ENCODE measurements around the gene PDE6G. TPM values are rescaled to one million over a fixed set of nuclear protein-coding genes. Genes with fewer than 3 reads are reported as not detected.

The PDE6G gene
- total RNA-seq, 4 donors from 2014 or later = 0.53 TPM; not detected in 3

GRCh38 chr17:81695801-81696200, 39.5 kb upstream of the PDE6G start:
- Histone ChIP-seq H3K4me3 (no peak overlapping the region), H3K27me3 (no peaks in the 10 kb centered on the region), H3K4me1 (peaks cover 6% of the 10 kb centered on the region), H3K27ac (no peak overlapping the region), H3K36me3 (peaks cover 96% of the 10 kb centered on the region), H3K9me3 (no peaks in the 10 kb centered on the region)
- no peak for DNase-seq (ENCODE audit: low spot score in 2 of 2)
- TF ChIP-seq POLR2AphosphoS5 (IDR thresholded peaks at IDR 0.05) (no peak), POLR2A (IDR thresholded peaks at IDR 0.05) (no peak), CTCF (IDR thresholded peaks at IDR 0.05) (no peak), EP300 (IDR thresholded peaks at IDR 0.05) (no peak)
- WGBS = 87% methylated on average over 22 of the region's 22 CpGs

- no peak for TF ChIP-seq EP300 (IDR thresholded peaks at IDR 0.05)
- TF ChIP-seq CTCF (IDR thresholded peaks at IDR 0.05) = no peak
- TF ChIP-seq POLR2A (IDR thresholded peaks at IDR 0.05) = no peak
- no peak for TF ChIP-seq POLR2AphosphoS5 (IDR thresholded peaks at IDR 0.05)
- Histone ChIP-seq H3K4me3 (no peak overlapping the region), H3K27me3 (no peaks in the 10 kb centered on the region), H3K27ac (no peak overlapping the region), H3K36me3 (peaks cover 96% of the 10 kb centered on the region), H3K4me1 (no peaks in the 10 kb centered on the region), H3K9me3 (no peaks in the 10 kb centered on the region)
- WGBS = 80% methylated on average over 2 of the region's 6 CpGs
- no peak for DNase-seq (ENCODE audit: low spot score in 2 of 2)
These were observed 38.9 kb upstream of the PDE6G start for GRCh38 chr17:81695211-81695610.

GRCh38 chr17:81694810-81695209, 38.5 kb upstream of the PDE6G start:
- 96% methylated on average over 14 of the region's 19 CpGs for WGBS
- no peak overlapping the region for H3K4me3 ChIP-seq
- no peak overlapping the region for H3K27ac ChIP-seq
- H3K36me3 ChIP-seq = peaks cover 98% of the 10 kb centered on the region
- H3K4me1 ChIP-seq = no peaks in the 10 kb centered on the region
- TF ChIP-seq CTCF (IDR thresholded peaks at IDR 0.05) (no peak), POLR2A (IDR thresholded peaks at IDR 0.05) (no peak), POLR2AphosphoS5 (IDR thresholded peaks at IDR 0.05) (no peak), EP300 (IDR thresholded peaks at IDR 0.05) (no peak)
- H3K9me3 ChIP-seq = no peaks in the 10 kb centered on the region
- H3K27me3 ChIP-seq = no peaks in the 10 kb centered on the region
- DNase-seq (ENCODE audit: low spot score in 2 of 2) = no peak

DNA sequence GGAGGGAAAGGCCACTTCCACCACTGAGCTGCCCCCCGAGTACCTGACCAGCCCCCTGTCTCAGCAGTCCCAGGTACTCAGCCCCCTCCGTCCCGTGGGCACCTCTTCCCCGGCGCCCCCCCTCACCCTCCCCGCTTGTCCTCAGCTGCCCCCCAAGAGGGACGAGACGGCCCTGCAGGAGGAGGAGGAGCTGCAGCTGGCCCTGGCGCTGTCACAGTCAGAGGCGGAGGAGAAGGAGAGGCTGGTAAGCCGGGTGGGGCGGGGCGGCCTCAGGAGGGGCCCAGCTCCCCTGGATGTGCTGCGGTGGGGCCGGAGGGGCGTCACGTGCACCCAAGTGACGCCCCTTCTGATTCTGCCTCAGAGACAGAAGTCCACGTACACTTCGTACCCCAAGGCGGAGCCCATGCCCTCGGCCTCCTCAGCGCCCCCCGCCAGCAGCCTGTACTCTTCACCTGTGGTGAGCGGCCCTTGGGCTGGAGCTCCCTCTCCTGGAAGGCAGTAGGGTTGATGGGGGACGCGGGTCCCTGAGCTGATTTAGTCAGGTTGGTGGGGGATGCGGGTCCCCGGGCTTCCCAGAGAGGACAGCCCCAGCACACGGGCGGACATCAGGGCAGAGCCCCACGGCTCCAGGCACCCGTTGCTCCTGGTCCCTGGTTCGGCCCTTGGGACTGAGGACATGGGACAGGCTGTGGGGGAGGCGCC, 37.3 kb upstream of the PDE6G start:
- Histone ChIP-seq H3K4me3 (no peak overlapping the region), H3K4me1 (peaks cover 2% of the 10 kb centered on the region), H3K9me3 (no peaks in the 10 kb centered on the region), H3K27me3 (no peaks in the 10 kb centered on the region), H3K27ac (no peak overlapping the region), H3K36me3 (peaks cover 100% of the 10 kb centered on the region)
- DNase-seq (ENCODE audit: low spot score in 2 of 2) = no peak
- TF ChIP-seq CTCF (IDR thresholded peaks at IDR 0.05) (no peak), EP300 (IDR thresholded peaks at IDR 0.05) (no peak), POLR2A (IDR thresholded peaks at IDR 0.05) (no peak), POLR2AphosphoS5 (IDR thresholded peaks at IDR 0.05) (no peak)
- WGBS = 92% methylated on average over 7 of the region's 35 CpGs

GRCh38 chr17:81691608-81692007, 35.3 kb upstream of the PDE6G start:
- Histone ChIP-seq H3K4me3 (no peak overlapping the region), H3K4me1 (peaks cover 6% of the 10 kb centered on the region), H3K27ac (no peak overlapping the region), H3K36me3 (peaks cover 100% of the 10 kb centered on the region), H3K27me3 (no peaks in the 10 kb centered on the region), H3K9me3 (no peaks in the 10 kb centered on the region)
- 97% methylated on average over 13 of the region's 20 CpGs for WGBS
- DNase-seq (ENCODE audit: low spot score in 2 of 2) = no peak
- TF ChIP-seq POLR2A (IDR thresholded peaks at IDR 0.05) (no peak), EP300 (IDR thresholded peaks at IDR 0.05) (no peak), CTCF (IDR thresholded peaks at IDR 0.05) (no peak), POLR2AphosphoS5 (IDR thresholded peaks at IDR 0.05) (no peak)

Measured in suprapubic skin (tissue), 4 donors.